HG02840 (cell line): ENCODE data around the gene OXSR1.

Experiments
- ATAC-seq: cut with Tn5 transposase; IDR thresholded peaks from one replicate; pipeline ENCODE4 v1.9.1; 2021; ENCODE audit warnings: mild to moderate bottlenecking, moderate library complexity, moderate number of reproducible peaks; ENCODE audit not compliant: unreplicated experiment, low FRiP score

Gene OXSR1

GRCh38 chr3:38164952-38165721 lies at the start of gene OXSR1:
Gene OXSR1, plus strand, starts transcription at chr3:38165537. Its CDS starts 340 bp downstream, at chr3:38165877.
- peak; percentile 95 for ATAC-seq

- no peak for ATAC-seq
Observed at GRCh38 chr3:38115645-38116427, 49.5 kb upstream of the OXSR1 start.

- ATAC-seq: no peak
Observed at GRCh38 chr3:38116471-38117162, 48.7 kb upstream of the OXSR1 start.

GRCh38 chr3:38117163-38117716 lies 48.1 kb upstream of the OXSR1 start:
- ATAC-seq: no peak

- ATAC-seq: no peak
Observed at GRCh38 chr3:38117748-38118420, 47.5 kb upstream of the OXSR1 start.

GRCh38 chr3:38118421-38119247 lies 46.7 kb upstream of the OXSR1 start:
- ATAC-seq: no peak

- no peak for ATAC-seq
Observed at GRCh38 chr3:38119248-38119544, 46.1 kb upstream of the OXSR1 start.

- ATAC-seq: no peak
Observed at GRCh38 chr3:38119821-38120692, 45.3 kb upstream of the OXSR1 start.

- no peak for ATAC-seq
Observed at GRCh38 chr3:38120693-38121450, 44.5 kb upstream of the OXSR1 start.

- no peak for ATAC-seq
Observed at GRCh38 chr3:38121451-38121831, 43.9 kb upstream of the OXSR1 start.

GRCh38 chr3:38121832-38122461 lies 43.4 kb upstream of the OXSR1 start:
- ATAC-seq: no peak

GRCh38 chr3:38122712-38123290 lies 42.5 kb upstream of the OXSR1 start:
- ATAC-seq: no peak

- ATAC-seq: no peak
Observed at GRCh38 chr3:38124324-38125122, 40.8 kb upstream of the OXSR1 start.

- ATAC-seq: no peak
Observed at GRCh38 chr3:38125305-38126120, 39.8 kb upstream of the OXSR1 start.

- no peak for ATAC-seq
Observed at GRCh38 chr3:38126121-38126892, 39.0 kb upstream of the OXSR1 start.
